IMR-90 (cell line): Measurements from ENCODE around the gene TSPAN4. TPM values are rescaled to one million over a fixed set of nuclear protein-coding genes. Genes with fewer than 3 reads are reported as not detected.
A peak's percentile ranks its signal among the peaks of the same experiment; 100 is the strongest.

Source experiments
- ATAC-seq: fragments of 200-7000 bp; cut with Tn5 transposase; 2 replicates; pipeline ENCODE4 v1.9.1; 2020; ENCODE audit warnings: low read depth, mild to moderate bottlenecking, moderate library complexity
- BruUV-seq: library from RNA; stranded (reverse); fragments of 400-500 nt; replicated peaks from 2 replicates; lab custom pipeline; 2021; lab: Mats Ljungman, UMichigan
- CTCF ChIA-PET: fragments of 300-600 bp; formaldehyde crosslinking; extraction: SDS; loops from one replicate; lab custom pipeline; 2021; ENCODE audit warnings: antibody characterized with exemption; lab: Yijun Ruan, JAX
- POLR2A ChIA-PET: fragments of 300-600 bp; sonication (Branson Sonifier 250); formaldehyde crosslinking; loops from one replicate; lab custom pipeline; 2022; ENCODE audit warnings: antibody characterized with exemption; ENCODE audit not compliant: unreplicated experiment; lab: Charles Lee
- DNase-seq: peaks from one replicate; pipeline ENCODE4 v3.0.0; 2013
- H2AFZ ChIP-seq: replicated peaks from 2 replicates; pipeline ENCODE3; 2013; ENCODE audit warnings: low read length, mild to moderate bottlenecking; ENCODE audit not compliant: poor library complexity
- H2AK5ac ChIP-seq: 2 replicates; pipeline ENCODE4 v1.6.1; 2013; ENCODE audit warnings: low read depth, low read length, inconsistent platforms
- H2AK9ac ChIP-seq: replicated peaks from 2 replicates; pipeline ENCODE3; 2013; ENCODE audit warnings: mild to moderate bottlenecking, low read depth, low read length, moderate library complexity; ENCODE audit not compliant: poor library complexity
- H2BK120ac ChIP-seq: 2 replicates; pipeline ENCODE4 v1.6.1; 2013; ENCODE audit warnings: low read depth, low read length, inconsistent platforms
- H2BK15ac ChIP-seq: 3 replicates; pipeline ENCODE4 v1.6.1; 2013; ENCODE audit warnings: low read depth, low read length, inconsistent platforms
- H2BK20ac ChIP-seq: 2 replicates; pipeline ENCODE4 v1.6.1; 2013; ENCODE audit warnings: low read depth, mild to moderate bottlenecking, inconsistent platforms, low read length, moderate library complexity
- H2BK5ac ChIP-seq: 2 replicates; pipeline ENCODE4 v1.6.1; 2013; ENCODE audit warnings: mild to moderate bottlenecking, low read depth, low read length, inconsistent platforms; ENCODE audit not compliant: poor library complexity, severe bottlenecking
- H3K14ac ChIP-seq: replicated peaks from 2 replicates; pipeline ENCODE4 v1.6.1; 2013; ENCODE audit warnings: low read depth, low read length, inconsistent platforms
- H3K18ac ChIP-seq: 2 replicates; pipeline ENCODE4 v1.6.1; 2013; ENCODE audit warnings: low read depth, low read length, control low read depth
- H3K23ac ChIP-seq: 2 replicates; pipeline ENCODE4 v1.6.1; 2013; ENCODE audit warnings: low read depth, low read length, inconsistent platforms
- H3K27ac ChIP-seq: 2 replicates; pipeline ENCODE4 v1.5.1; 2013; ENCODE audit warnings: mild to moderate bottlenecking, control low read depth, low read length; ENCODE audit not compliant: insufficient read depth
- H3K27me3 ChIP-seq: 2 replicates; pipeline ENCODE4 v1.6.1; 2013; ENCODE audit warnings: low read length; ENCODE audit not compliant: control insufficient read depth, insufficient read depth
- H3K36me3 ChIP-seq: 2 replicates; pipeline ENCODE4 v1.6.1; 2013; ENCODE audit warnings: low read length, mixed read lengths; ENCODE audit not compliant: control insufficient read depth, insufficient read depth
- H3K4ac ChIP-seq: 2 replicates; pipeline ENCODE4 v1.6.1; 2013; ENCODE audit warnings: low read depth, low read length, inconsistent platforms
- H3K4me1 ChIP-seq: 2 replicates; pipeline ENCODE4 v1.6.1; 2013; ENCODE audit warnings: low read length, mixed read lengths; ENCODE audit not compliant: control insufficient read depth, insufficient read depth
- H3K4me2 ChIP-seq: 2 replicates; pipeline ENCODE4 v1.6.1; 2013; ENCODE audit warnings: low read depth, mild to moderate bottlenecking, control low read depth, low read length, moderate library complexity
- H3K4me3 ChIP-seq: 2 replicates; pipeline ENCODE4 v1.5.1; 2013; ENCODE audit warnings: low read depth, mild to moderate bottlenecking, control low read depth, low read length, moderate library complexity; ENCODE audit not compliant: insufficient read depth
- H3K56ac ChIP-seq: 2 replicates; pipeline ENCODE4 v1.6.1; 2013; ENCODE audit warnings: low read length, inconsistent platforms; ENCODE audit not compliant: insufficient read depth; ENCODE audit errors: extremely low read depth
- H3K79me1 ChIP-seq, 2 experiments: 2 replicates each; pipeline ENCODE4 v1.6.1; 2013; ENCODE audit warnings: low read length in 2 of 2, inconsistent platforms in 1 of 2, low read depth in 1 of 2
- H3K9ac ChIP-seq: 2 replicates; pipeline ENCODE4 v1.6.1; 2013; ENCODE audit warnings: low read depth, low read length, control low read depth
- H3K9me1 ChIP-seq: 2 replicates; pipeline ENCODE4 v1.6.1; 2013; ENCODE audit warnings: low read length, inconsistent platforms; ENCODE audit not compliant: insufficient read depth
- H3K9me3 ChIP-seq: 2 replicates; pipeline ENCODE4 v1.6.1; 2013; ENCODE audit warnings: low read length; ENCODE audit not compliant: control insufficient read depth, insufficient read depth
- H4K20me1 ChIP-seq: 2 replicates; pipeline ENCODE4 v1.6.1; 2013; ENCODE audit warnings: low read length, inconsistent platforms; ENCODE audit not compliant: insufficient read depth
- H4K5ac ChIP-seq: 2 replicates; pipeline ENCODE4 v1.6.1; 2013; ENCODE audit warnings: mild to moderate bottlenecking, low read depth, low read length, control low read depth
- H4K8ac ChIP-seq, 2 experiments: 2 replicates each; pipeline ENCODE4 v1.6.1; 2013; ENCODE audit warnings: low read depth in 2 of 2, low read length in 2 of 2, control low read depth in 1 of 2, inconsistent platforms in 1 of 2
- H4K91ac ChIP-seq: 2 replicates; pipeline ENCODE4 v1.6.1; 2013; ENCODE audit warnings: low read depth, low read length, inconsistent platforms; ENCODE audit not compliant: insufficient read depth
- CEBPB ChIP-seq: IDR thresholded peaks from 2 replicates; pipeline ENCODE4 v1.6.1; 2012; ENCODE audit warnings: low read depth, low read length, improper control_type of control experiment
- RCOR1 ChIP-seq: IDR thresholded peaks from 2 replicates; pipeline ENCODE4 v1.6.1; 2012; ENCODE audit warnings: mild to moderate bottlenecking, low read length, improper control_type of control experiment; ENCODE audit not compliant: insufficient replicate concordance
- WGBS, 2 experiments: methylation state at CpG; one replicate each; pipeline versions ENCODE4 v1.1.5 to v1.1.7; 2013; ENCODE audit warnings: missing lambda C conversion rate in 2 of 2; ENCODE audit not compliant: insufficient read length in 1 of 2; ENCODE audit errors: extremely low coverage in 2 of 2; 5-methylcytosine and 5-hydroxymethylcytosine counted together
- dilution Hi-C: fragments of 300-500 bp; cut with HindIII; formaldehyde crosslinking; loops from one replicate; pipeline ENCODE4 v1.14.3; 2018; ENCODE audit warnings: low sequenced_read_pairs; ENCODE audit not compliant: unreplicated experiment
- in situ Hi-C: fragments of 300-500 bp; cut with MboI; formaldehyde crosslinking; loops from 3 replicates; pipeline ENCODE4 v1.14.3; 2019; ENCODE audit warnings: low sequenced_read_pairs, inconsistent platforms, mixed read lengths
- intact Hi-C: fragments of 100-400 bp; cut with micrococcal nuclease; formaldehyde crosslinking; loops from 2 replicates; pipeline ENCODE4 v1.10.0; 2022
- polyA plus RNA-seq, 3 experiments: library from polyadenylated mRNA; depleted of rRNA; stranded (reverse); fragments of >200 nt; gene quantifications; 2 replicates each; pipeline ENCODE4 v1.2.3, GENCODE V29; 2012; ENCODE audit warnings: low replicate concordance in 1 of 3
- total RNA-seq: library from RNA; depleted of rRNA; stranded (reverse); fragments of >200 nt; gene quantifications from 2 replicates; pipeline ENCODE4 v1.2.3, GENCODE V29; 2012
- TF ChIP-seq, protein P1 (sequence below): fragments of 150-350 bp; IDR thresholded peaks from 2 replicates; pipeline ENCODE4 v1.6.1; 2016; ENCODE audit warnings: low read depth, mild to moderate bottlenecking, low read length, moderate library complexity, borderline replicate concordance
- TF ChIP-seq, protein P2 (sequence below): conservative IDR thresholded peaks from 2 replicates; pipeline ENCODE4 v1.5.1; 2012; ENCODE audit warnings: mild to moderate bottlenecking, low read depth, low read length, improper control_type of control experiment
- TF ChIP-seq, protein P3 (sequence below): fragments of 150-350 bp; IDR thresholded peaks from 2 replicates; pipeline ENCODE4 v1.6.1; 2017; ENCODE audit warnings: mild to moderate bottlenecking, antibody characterized with exemption, low read length, low read depth

The TSPAN4 gene
- total and polyA plus RNA-seq, 2 of the 4 experiments (the other 2 are of a cell fraction): 161 to 293 TPM

DNA sequence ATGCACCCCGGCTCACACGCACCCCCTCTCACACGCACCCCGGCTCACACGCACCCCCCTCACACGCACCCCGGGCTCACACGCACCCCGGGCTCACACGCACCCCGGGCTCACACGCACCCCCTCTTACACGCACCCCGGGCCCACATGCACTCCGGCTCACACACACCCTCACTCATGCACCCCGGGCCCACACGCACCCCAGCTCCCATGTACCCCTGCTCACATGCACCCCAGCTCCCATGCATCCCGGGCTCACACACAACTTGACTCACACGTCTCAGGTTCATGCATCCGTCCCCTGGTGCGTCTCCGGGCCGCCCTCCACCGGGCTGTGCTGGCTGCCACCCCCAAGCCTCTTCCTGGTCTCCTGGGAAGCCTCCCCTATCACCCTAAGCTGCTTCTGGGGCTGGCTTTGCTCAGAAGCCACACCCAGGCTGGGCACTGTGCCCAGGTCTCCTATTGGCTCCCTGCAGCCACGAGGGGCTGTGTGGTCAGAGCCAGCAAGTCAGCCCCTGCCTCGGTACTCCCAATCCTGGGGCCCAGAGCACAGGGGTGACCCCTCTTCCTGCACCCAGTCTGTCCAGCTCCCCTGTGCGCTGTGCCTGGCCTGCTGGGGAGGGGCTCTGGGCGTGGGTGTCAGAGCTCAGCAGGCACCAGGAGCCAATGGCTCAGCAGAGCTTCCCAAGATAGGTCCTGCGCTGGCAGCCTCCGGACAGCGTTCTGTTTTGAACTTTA is 16.9 kb downstream of the TSPAN4 start:
- H3K4me2 ChIP-seq: peak overlapping the region; percentile 47; the same call in 1 of the 2 replicates
- H3K14ac ChIP-seq: no peak overlapping the region
- dilution Hi-C loops: no loop called here
- in situ Hi-C loops: no loop called here
- H3K79me1 ChIP-seq: peaks cover 24 to 83% of the 10 kb centered on the region in 2 experiments
- peak overlapping the region; percentile 9; the same call in 1 of the 2 replicates for H3K4me3 ChIP-seq
- no peak overlapping the region for H3K56ac ChIP-seq
- peaks cover 68% of the 10 kb centered on the region for H4K20me1 ChIP-seq
- H2BK120ac ChIP-seq: no peak overlapping the region
- H2AFZ ChIP-seq: peak overlapping the region; percentile 83
- no peak overlapping the region for H3K18ac ChIP-seq
- H4K8ac ChIP-seq: peak overlapping the region in 1 of 2 experiments; percentile 63; a peak in 1 of 4 replicates
- H3K4ac ChIP-seq: peak overlapping the region; percentile 66; the same call in 1 of the 2 replicates
- no peak for TF ChIP-seq RCOR1
- TF ChIP-seq, protein P1, sequence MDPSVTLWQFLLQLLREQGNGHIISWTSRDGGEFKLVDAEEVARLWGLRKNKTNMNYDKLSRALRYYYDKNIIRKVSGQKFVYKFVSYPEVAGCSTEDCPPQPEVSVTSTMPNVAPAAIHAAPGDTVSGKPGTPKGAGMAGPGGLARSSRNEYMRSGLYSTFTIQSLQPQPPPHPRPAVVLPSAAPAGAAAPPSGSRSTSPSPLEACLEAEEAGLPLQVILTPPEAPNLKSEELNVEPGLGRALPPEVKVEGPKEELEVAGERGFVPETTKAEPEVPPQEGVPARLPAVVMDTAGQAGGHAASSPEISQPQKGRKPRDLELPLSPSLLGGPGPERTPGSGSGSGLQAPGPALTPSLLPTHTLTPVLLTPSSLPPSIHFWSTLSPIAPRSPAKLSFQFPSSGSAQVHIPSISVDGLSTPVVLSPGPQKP: no peak
- no peak for TF ChIP-seq CEBPB
- TF ChIP-seq, protein P2, sequence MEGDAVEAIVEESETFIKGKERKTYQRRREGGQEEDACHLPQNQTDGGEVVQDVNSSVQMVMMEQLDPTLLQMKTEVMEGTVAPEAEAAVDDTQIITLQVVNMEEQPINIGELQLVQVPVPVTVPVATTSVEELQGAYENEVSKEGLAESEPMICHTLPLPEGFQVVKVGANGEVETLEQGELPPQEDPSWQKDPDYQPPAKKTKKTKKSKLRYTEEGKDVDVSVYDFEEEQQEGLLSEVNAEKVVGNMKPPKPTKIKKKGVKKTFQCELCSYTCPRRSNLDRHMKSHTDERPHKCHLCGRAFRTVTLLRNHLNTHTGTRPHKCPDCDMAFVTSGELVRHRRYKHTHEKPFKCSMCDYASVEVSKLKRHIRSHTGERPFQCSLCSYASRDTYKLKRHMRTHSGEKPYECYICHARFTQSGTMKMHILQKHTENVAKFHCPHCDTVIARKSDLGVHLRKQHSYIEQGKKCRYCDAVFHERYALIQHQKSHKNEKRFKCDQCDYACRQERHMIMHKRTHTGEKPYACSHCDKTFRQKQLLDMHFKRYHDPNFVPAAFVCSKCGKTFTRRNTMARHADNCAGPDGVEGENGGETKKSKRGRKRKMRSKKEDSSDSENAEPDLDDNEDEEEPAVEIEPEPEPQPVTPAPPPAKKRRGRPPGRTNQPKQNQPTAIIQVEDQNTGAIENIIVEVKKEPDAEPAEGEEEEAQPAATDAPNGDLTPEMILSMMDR: no peak
- TF ChIP-seq, protein P3, sequence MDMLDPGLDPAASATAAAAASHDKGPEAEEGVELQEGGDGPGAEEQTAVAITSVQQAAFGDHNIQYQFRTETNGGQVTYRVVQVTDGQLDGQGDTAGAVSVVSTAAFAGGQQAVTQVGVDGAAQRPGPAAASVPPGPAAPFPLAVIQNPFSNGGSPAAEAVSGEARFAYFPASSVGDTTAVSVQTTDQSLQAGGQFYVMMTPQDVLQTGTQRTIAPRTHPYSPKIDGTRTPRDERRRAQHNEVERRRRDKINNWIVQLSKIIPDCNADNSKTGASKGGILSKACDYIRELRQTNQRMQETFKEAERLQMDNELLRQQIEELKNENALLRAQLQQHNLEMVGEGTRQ: peak; percentile 97
- H2BK15ac ChIP-seq: no peak overlapping the region
- peak overlapping the region; percentile 80 for H2AK5ac ChIP-seq
- ATAC-seq (peak; percentile 87), DNase-seq (peak; percentile 85)
- no peak overlapping the region for H3K23ac ChIP-seq
- no peak overlapping the region for H2BK5ac ChIP-seq
- H2AK9ac ChIP-seq: peak overlapping the region; percentile 53
- peaks cover 30% of the 10 kb centered on the region for H3K36me3 ChIP-seq
- 0 out of 2 replicates have a peak overlapping the region, but pooled peaks have one; percentile 1 for H3K27ac ChIP-seq
- no peak overlapping the region for H4K5ac ChIP-seq
- BruUV-seq: no TSS peak
- POLR2A ChIA-PET: interaction anchor here (0.6 to 1.3 kb wide), 2 partner anchors 15 to 724 kb away, joined by 3 to 12 read pairs; no protein-coding TSS in a partner anchor
- CTCF ChIA-PET: no interaction called here
- no peaks in the 10 kb centered on the region for H3K9me3 ChIP-seq
- H3K9me1 ChIP-seq: peaks cover 3% of the 10 kb centered on the region; the same call in 1 of the 2 replicates
- H3K4me1 ChIP-seq: peaks cover 12% of the 10 kb centered on the region
- H3K9ac ChIP-seq: no peak overlapping the region
- intact Hi-C loops: no loop called here
- 0 out of 2 replicates have a peak overlapping the region, but pooled peaks have one; percentile 2 for H4K91ac ChIP-seq
- H2BK20ac ChIP-seq: no peak overlapping the region
- H3K27me3 ChIP-seq: no peaks in the 10 kb centered on the region
- 35% methylated on average over 16 of the region's 31 CpGs; no CpG with 5 or more reads in 1 of the 2 experiments for WGBS, 2 experiments
